C1 segment of cervical spinal cord (tissue), 14 donors: ENCODE results near the gene ECD.

Experiments
- DNase-seq, 14 donors: peaks; one replicate each; lab custom pipeline; 2025; lab: John Stamatoyannopoulos, UW

ECD gene

GRCh38 chr10:73096449-73097304 is 71.1 kb downstream of the ECD start, which contains the start of gene P4HA1:
TSS of gene P4HA1 (minus strand) at chr10:73096866. CDS start at chr10:73074883, 21,983 bp downstream.
- DNase-seq = peak; percentile 94 to 100 (median 99)

DNA sequence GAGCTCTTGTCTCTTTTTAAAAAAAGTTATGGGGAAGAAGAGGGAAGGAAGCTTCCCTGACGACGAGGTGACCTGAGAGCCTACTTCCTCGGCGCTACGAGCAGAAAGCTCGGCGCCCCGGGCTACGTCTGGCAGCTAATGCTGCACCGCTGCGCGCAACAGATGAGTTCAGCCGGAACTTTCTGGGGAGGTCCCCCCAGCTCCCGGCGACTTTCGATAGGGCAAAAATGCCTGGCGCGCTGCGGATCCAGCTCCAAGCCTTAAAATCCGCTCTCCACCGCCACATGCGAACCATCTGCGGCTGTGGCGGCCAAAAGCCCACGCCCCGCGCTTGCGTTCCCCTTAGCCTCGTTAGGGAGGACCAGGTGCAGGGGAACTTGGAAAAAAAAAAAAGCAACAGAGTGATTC is 71.8 kb downstream of the ECD start:
- DNase-seq = peak in 12 of 14 donors; percentile 41 to 82 (median 64)

DNA sequence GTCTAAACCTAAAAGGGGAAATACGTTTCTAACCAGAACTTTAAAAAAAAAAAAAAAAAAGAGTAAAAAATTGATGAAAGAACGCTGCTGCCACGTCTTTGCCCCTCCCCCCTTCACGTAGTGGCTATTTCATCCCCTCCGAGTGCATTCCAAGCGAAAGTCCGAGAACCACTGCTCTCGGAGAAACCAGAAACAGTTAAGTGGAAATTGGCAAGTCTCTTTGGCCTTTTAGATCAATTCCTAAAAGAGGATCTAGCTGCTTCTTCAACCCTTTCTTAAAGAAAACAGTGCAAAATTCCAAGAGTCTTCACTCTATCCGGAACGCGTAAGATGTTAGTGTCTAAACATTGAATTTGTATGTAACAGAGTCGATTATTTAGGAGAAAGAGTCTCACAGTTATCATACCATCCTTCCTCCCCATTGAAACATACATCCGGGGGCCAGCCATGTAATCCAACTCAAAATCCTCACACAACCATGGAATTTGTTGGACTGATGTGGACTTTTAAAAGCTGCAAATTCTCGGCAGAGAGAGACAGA is 72.3 kb downstream of the ECD start:
- peak in 11 of 14 donors; percentile 20 to 65 (median 32) for DNase-seq

DNA sequence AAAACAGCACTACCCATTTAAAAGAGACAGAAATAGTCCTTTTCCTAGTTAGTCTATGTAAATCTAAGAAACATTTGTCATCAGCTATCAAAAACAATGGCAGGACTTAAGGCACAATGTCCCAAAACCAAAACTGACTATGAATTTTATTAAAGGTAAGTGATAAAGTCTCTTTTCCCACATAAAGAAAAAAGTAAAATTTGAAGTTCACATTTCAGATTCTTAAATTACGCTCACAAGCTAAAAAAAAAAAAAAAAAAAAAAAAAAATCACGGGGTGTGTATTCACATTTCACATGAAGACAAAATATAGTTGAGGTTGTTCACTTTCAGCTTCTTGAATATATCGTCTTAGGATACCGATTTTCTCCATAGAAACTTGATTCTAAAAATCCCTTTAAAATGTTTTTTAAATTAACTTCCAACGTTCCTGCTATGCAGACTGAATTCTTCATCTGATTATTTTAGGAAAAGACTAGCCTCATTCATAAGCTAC is 72.8 kb downstream of the ECD start:
- DNase-seq = no peak

- no peak for DNase-seq
Observed at GRCh38 chr10:73093922-73094850, 73.6 kb downstream of the ECD start.

GRCh38 chr10:73092830-73093229 is 75.0 kb downstream of the ECD start:
- DNase-seq = no peak

GRCh38 chr10:73088304-73088703 is 79.5 kb downstream of the ECD start:
- DNase-seq = no peak

DNA sequence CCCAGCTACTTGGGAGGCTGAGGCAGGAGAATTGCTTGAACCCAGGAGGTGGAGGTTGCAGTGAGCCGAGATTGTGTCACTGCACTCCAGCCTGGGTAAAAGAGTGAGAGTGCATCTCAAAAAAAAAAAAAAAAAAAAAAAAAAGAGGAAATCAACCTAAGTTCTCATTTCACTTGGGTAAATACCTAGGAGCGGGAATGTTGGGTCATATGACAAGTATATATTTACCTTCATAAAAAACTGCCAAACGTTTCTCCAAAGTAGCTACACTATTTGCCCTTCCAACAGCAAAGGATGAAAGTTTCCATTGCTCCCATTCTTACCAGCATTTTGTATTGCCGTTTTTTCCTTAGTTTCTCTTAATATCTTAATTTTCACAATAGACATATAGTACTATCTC is 81.0 kb downstream of the ECD start:
- no peak for DNase-seq

DNA sequence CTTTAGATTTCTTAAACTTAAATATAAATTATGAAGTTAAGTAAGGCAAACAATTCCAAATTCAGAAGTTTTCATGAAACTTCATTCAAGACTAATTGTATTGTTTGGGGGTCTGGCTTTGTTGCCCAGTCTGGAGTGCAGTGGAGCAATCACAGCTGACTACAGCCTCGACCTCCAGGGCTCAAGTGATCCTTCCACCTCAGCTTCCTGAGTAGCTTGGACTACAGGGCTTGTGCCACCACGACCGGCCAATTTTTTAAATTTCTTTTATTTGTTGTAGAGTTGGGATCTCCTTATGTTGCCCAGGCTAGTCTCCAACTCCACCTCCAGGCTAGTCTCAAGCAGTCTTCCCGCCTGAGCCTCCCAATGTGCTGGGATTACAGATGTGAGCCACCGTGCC is 83.6 kb downstream of the ECD start:
- DNase-seq = no peak
